ENCODE results near the gene REEP1. TPM values are rescaled to one million over a fixed set of nuclear protein-coding genes. Genes with fewer than 3 reads are reported as not detected.
A peak's percentile ranks its signal among the peaks of the same experiment; 100 is the strongest.
"Not testable (repeated sequence)": the region's sequence is repeated elsewhere in the genome, so short reads cannot be mapped to it uniquely, and the experiment has no call there.

The REEP1 gene
- total RNA-seq, 6 donors from 2014 or later: 4.1 to 10.4 (median 7.5) TPM

DNA sequence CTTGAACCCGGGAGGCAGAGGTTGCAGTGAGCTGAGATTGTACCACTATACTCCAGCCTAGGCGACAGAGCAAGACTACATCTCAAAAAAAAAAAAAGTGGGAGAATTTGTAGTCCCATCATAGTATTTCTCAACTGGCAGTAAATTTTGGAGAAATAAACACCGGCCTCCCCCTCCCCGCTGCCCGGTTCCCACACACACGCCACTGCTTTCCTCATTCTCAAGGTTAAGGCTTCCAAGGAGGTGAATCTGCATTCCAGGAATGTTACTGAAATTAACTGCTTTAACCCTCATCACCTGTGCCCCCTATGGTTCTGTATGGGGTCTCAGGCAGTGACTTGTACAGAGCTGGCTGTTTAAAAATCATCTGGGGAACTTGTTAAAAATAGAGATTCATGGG is 88.2 kb downstream of the REEP1 start:
- no peaks in the 10 kb centered on the region for H3K9me3 ChIP-seq
- WGBS, 2 donors: 79 to 81% methylated on average over 6 of the region's 6 CpGs
- no peak overlapping the region for H3K4me3 ChIP-seq
- H3K36me3 ChIP-seq: no peaks in the 10 kb centered on the region
- H3K27me3 ChIP-seq: no peaks in the 10 kb centered on the region
- DNase-seq: no peak
- H3K27ac ChIP-seq: no peak overlapping the region
- TF ChIP-seq CTCF (IDR thresholded peaks at IDR 0.05): no peak
- TF ChIP-seq POLR2A (IDR thresholded peaks at IDR 0.05): no peak
- no peak for TF ChIP-seq POLR2AphosphoS5 (IDR thresholded peaks at IDR 0.05)
- no peak for TF ChIP-seq EP300 (IDR thresholded peaks at IDR 0.05)
- ATAC-seq (ENCODE audit: low FRiP score in 2 of 2): no peak
- H3K4me1 ChIP-seq: no peaks in the 10 kb centered on the region

DNA sequence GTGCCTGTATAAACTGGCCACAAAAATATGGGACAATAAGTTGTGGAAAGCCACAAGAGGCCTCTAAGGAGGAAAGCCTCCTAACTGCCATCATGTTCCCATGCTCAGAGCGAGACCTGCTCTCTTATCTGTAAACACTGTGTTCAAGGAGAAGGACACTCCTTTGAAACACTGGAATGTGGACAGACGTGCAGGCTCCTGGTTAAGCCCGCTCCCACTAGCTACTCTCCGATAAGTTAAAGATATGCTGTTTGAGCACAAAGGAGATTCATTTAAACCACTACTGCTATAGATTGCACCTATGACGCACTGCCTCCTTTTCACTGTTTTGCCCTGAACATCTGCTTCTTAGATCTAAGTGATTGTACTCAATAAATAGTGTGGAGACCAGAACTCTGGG is 92.2 kb downstream of the REEP1 start:
- H3K27ac ChIP-seq: peak overlapping the region in 1 of 4 donors; percentile 21
- DNase-seq: peak in 1 of 2 donors; percentile 54
- H3K36me3 ChIP-seq; H3K27me3 ChIP-seq; H3K4me3 ChIP-seq; ATAC-seq (ENCODE audit: low FRiP score in 2 of 2); H3K4me1 ChIP-seq; H3K9me3 ChIP-seq: not testable (repeated sequence)
- 72 to 76% methylated on average over 5 of the region's 5 CpGs for WGBS, 2 donors

GRCh38 chr2:86244781-86245180 is 92.6 kb downstream of the REEP1 start:
- not testable (repeated sequence) for H3K27me3 ChIP-seq; H3K9me3 ChIP-seq; DNase-seq; ATAC-seq (ENCODE audit: low FRiP score in 2 of 2); H3K36me3 ChIP-seq; H3K4me1 ChIP-seq; H3K4me3 ChIP-seq
- WGBS, 2 donors: 85 to 95% methylated on average over 5 of the region's 5 CpGs
- H3K27ac ChIP-seq: peak overlapping the region in 1 of 4 donors; percentile 21

DNA sequence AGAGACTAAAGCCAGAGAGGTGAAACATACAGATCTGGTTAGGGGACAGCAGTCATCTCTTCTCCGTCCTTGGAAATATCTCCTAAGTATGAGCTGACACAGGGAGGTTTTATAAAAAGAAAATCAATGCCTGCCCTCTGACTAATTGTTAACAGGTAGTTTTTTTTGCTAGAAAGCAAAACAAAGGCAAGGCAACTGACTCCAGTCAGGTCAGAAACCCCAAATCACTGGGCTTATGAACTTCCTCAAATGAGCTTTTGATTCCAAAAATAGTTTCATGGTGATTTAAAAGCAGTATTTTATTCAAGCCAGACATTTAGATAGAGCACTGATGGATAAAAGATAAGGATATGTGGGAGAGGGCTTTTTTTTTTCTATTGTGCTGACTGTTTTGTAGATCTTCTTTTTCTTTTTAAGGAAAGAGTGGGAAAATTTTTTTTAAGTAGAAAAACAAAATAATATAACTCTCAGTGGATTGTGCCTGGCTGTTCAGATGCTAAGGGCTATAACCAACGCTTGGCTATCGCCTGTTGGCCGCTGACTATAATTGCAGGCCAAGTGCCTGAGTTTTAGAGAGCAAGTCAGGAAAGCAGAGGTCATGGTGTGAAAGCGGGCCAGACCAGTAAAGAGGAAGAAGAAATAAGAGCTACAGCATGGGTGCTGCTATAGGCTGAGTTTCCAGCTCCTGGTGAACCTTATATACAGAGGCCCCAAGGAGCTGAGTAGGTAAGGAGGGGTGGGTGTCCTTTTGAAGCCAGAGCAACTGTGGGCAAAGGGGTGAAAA is 93.3 kb downstream of the REEP1 start:
- H3K36me3 ChIP-seq: no peaks in the 10 kb centered on the region
- H3K27me3 ChIP-seq: no peaks in the 10 kb centered on the region
- no peak overlapping the region for H3K27ac ChIP-seq
- no peak for TF ChIP-seq POLR2AphosphoS5 (IDR thresholded peaks at IDR 0.05)
- TF ChIP-seq POLR2A (IDR thresholded peaks at IDR 0.05): no peak
- TF ChIP-seq CTCF (IDR thresholded peaks at IDR 0.05): no peak
- TF ChIP-seq EP300 (IDR thresholded peaks at IDR 0.05): no peak
- H3K4me3 ChIP-seq: no peak overlapping the region
- no peak for DNase-seq
- no peaks in the 10 kb centered on the region for H3K9me3 ChIP-seq
- WGBS, 2 donors: 84 to 85% methylated on average over 5 of the region's 5 CpGs
- H3K4me1 ChIP-seq: no peaks in the 10 kb centered on the region
- ATAC-seq (ENCODE audit: low FRiP score in 2 of 2): no peak

DNA sequence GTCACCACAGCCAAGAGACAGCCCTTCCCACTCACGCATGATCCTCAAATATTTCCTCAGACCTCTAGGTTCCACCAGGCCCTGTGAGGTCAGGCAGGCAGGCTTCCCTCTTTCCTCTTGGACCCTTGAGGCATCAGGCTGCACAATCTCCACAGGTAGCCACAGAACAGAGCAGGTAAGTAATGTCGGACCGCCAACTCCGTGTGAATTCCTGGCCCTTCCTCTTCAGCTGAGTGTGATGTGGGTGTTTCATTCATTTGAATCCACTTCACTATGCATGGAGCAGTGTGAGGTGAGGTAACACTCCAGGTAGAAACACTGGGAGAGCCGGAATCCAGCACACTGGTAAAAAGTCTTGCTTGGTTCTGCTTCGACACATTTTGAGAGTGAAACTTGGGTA is 94.2 kb downstream of the REEP1 start:
- 69 to 74% methylated on average over 6 of the region's 6 CpGs for WGBS, 2 donors
- Histone ChIP-seq H3K27me3 (no peaks in the 10 kb centered on the region), H3K9me3 (no peaks in the 10 kb centered on the region), H3K27ac (no peak overlapping the region), H3K4me1 (no peaks in the 10 kb centered on the region), H3K4me3 (no peak overlapping the region), H3K36me3 (no peaks in the 10 kb centered on the region)
- TF ChIP-seq POLR2A (IDR thresholded peaks at IDR 0.05): no peak
- DNase-seq (peak in 1 of 2 donors; percentile 30), ATAC-seq (ENCODE audit: low FRiP score in 2 of 2) (peak; percentile 11 to 72)

- H3K36me3 ChIP-seq: no peaks in the 10 kb centered on the region
- TF ChIP-seq EP300 (IDR thresholded peaks at IDR 0.05): no peak
- TF ChIP-seq CTCF (IDR thresholded peaks at IDR 0.05): no peak
- no peak for TF ChIP-seq POLR2AphosphoS5 (IDR thresholded peaks at IDR 0.05)
- no peak for TF ChIP-seq POLR2A (IDR thresholded peaks at IDR 0.05)
- no peak overlapping the region for H3K4me3 ChIP-seq
- H3K27ac ChIP-seq: no peak overlapping the region
- WGBS, 2 donors: 75 to 82% methylated on average over 6 of the region's 6 CpGs
- DNase-seq: no peak
- ATAC-seq (ENCODE audit: low FRiP score in 2 of 2): no peak
- no peaks in the 10 kb centered on the region for H3K9me3 ChIP-seq
- no peaks in the 10 kb centered on the region for H3K27me3 ChIP-seq
- H3K4me1 ChIP-seq: no peaks in the 10 kb centered on the region
These were observed 95.8 kb downstream of the REEP1 start for GRCh38 chr2:86241611-86242010.
